H1 (cell line): ENCODE measurements around the gene NFKBIE. TPM values are rescaled to one million over a fixed set of nuclear protein-coding genes. Genes with fewer than 3 reads are reported as not detected.
A peak's percentile ranks its signal among the peaks of the same experiment; 100 is the strongest.

Experiments used
- ASH2L ChIP-seq: fragments of 200-600, 300-600 bp; sonication (generic); IDR thresholded peaks from one replicate; pipeline ENCODE4 v1.7.1; 2017; ENCODE audit warnings: low read length
- BACH1 ChIP-seq: IDR thresholded peaks from 2 replicates; pipeline ENCODE4 v1.6.1; 2012; ENCODE audit warnings: low read length, improper control_type of control experiment
- BRCA1 ChIP-seq: IDR thresholded peaks from 2 replicates; pipeline ENCODE4 v1.6.1; 2012; ENCODE audit warnings: low read depth, low read length, improper control_type of control experiment
- CREB1 ChIP-seq: IDR thresholded peaks from 2 replicates; pipeline ENCODE4 v1.6.1; 2012; ENCODE audit warnings: inconsistent platforms
- EGR1 ChIP-seq: IDR thresholded peaks from 2 replicates; pipeline ENCODE4 v1.6.1; 2011; ENCODE audit warnings: low read depth, low read length, borderline replicate concordance
- GABPA ChIP-seq: IDR thresholded peaks from 2 replicates; pipeline ENCODE4 v1.6.1; 2011; ENCODE audit warnings: mild to moderate bottlenecking, low read length, moderate library complexity, borderline replicate concordance; ENCODE audit not compliant: insufficient read depth
- HDAC2 ChIP-seq, 2 experiments: fragments of 300-600 bp in 1 of 2; sonication (generic) in 1 of 2; IDR thresholded peaks; 2 replicates each; pipeline ENCODE4 v1.6.1; 2011 to 2012; ENCODE audit warnings: low read depth in 2 of 2, low read length in 2 of 2, mild to moderate bottlenecking in 2 of 2, moderate library complexity in 2 of 2, borderline replicate concordance in 1 of 2, inconsistent platforms in 1 of 2
- MAX ChIP-seq: IDR thresholded peaks from 2 replicates; pipeline ENCODE4 v1.6.1; 2012; ENCODE audit warnings: inconsistent platforms
- RAD21 ChIP-seq, 2 experiments: IDR thresholded peaks in 1 of 2; conservative IDR thresholded peaks in 1 of 2; 2 replicates each; pipeline ENCODE4 v1.6.1; 2011; ENCODE audit warnings: low read depth in 2 of 2, low read length in 2 of 2, improper control_type of control experiment in 1 of 2, inconsistent platforms in 1 of 2, mild to moderate bottlenecking in 1 of 2, moderate library complexity in 1 of 2
- SIN3A ChIP-seq, 2 experiments: IDR thresholded peaks in 1 of 2; conservative IDR thresholded peaks in 1 of 2; 2 replicates each; pipeline ENCODE4 v1.6.1; 2011 to 2012; ENCODE audit warnings: low read length in 2 of 2, improper control_type of control experiment in 1 of 2, low read depth in 1 of 2, mild to moderate bottlenecking in 1 of 2
- SIRT6 ChIP-seq: IDR thresholded peaks from one replicate; pipeline ENCODE4 v1.7.1; 2012; ENCODE audit warnings: low read length, inconsistent platforms
- SIX5 ChIP-seq: IDR thresholded peaks from 2 replicates; pipeline ENCODE4 v1.6.1; 2011; ENCODE audit warnings: mild to moderate bottlenecking, low read depth, low read length
- SRF ChIP-seq: IDR thresholded peaks from 2 replicates; pipeline ENCODE4 v1.6.1; 2011; ENCODE audit warnings: mild to moderate bottlenecking, low read depth, low read length, moderate library complexity
- YY1 ChIP-seq: IDR thresholded peaks from 2 replicates; pipeline ENCODE4 v1.6.1; 2011; ENCODE audit warnings: low read depth, mild to moderate bottlenecking, low read length
- ZNF274 ChIP-seq: IDR thresholded peaks from 2 replicates; pipeline ENCODE4 v1.7.0; 2012; ENCODE audit warnings: low read length, borderline replicate concordance; ENCODE audit errors: extremely low read depth
- polyA plus RNA-seq, 7 experiments: library from polyadenylated mRNA; depleted of rRNA in 3 of 7; stranded (reverse) in 5 of 7; unstranded in 2 of 7; fragments of >200 nt in 5 of 7; fragments of 200-250 nt in 2 of 7; gene quantifications; 1 replicate in 5 of 7; 2 replicates in 1 of 7; 4 replicates in 1 of 7; pipeline versions ENCODE4 v1.2.1 to v1.2.3, GENCODE V29; 2011 to 2013; ENCODE audit warnings: missing spikeins in 2 of 7, mixed read lengths in 2 of 7
- total RNA-seq: library from RNA; stranded (reverse); fragmentation: NEBNext Ultra II Directional; extraction: Animal tissue kit (Norgen Biotek cat#: 25700); gene quantifications from 2 replicates; pipeline ENCODE4 v1.2.1, GENCODE V29; 2021
- TF ChIP-seq, protein P1 (sequence below): IDR thresholded peaks from 2 replicates; pipeline ENCODE4 v1.6.1; 2012; ENCODE audit warnings: inconsistent platforms
- TF ChIP-seq, protein P2 (sequence below): IDR thresholded peaks from 2 replicates; pipeline ENCODE4 v1.6.1; 2011; ENCODE audit warnings: low read length, improper control_type of control experiment

NFKBIE gene
- total and polyA plus RNA-seq, 2 of the 8 experiments (the other 6 are each of a cell fraction or from before 2014, with no cell fraction given) = 13.5 to 19.2 TPM

GRCh38 chr6:44247338-44248302 lies 17.7 kb downstream of the NFKBIE start (continued):
- TF ChIP-seq, protein P1, sequence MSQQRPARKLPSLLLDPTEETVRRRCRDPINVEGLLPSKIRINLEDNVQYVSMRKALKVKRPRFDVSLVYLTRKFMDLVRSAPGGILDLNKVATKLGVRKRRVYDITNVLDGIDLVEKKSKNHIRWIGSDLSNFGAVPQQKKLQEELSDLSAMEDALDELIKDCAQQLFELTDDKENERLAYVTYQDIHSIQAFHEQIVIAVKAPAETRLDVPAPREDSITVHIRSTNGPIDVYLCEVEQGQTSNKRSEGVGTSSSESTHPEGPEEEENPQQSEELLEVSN = peak; percentile 12; the same call in 1 of the 2 replicates
- TF ChIP-seq HDAC2 (IDR thresholded peaks at IDR 0.05; ENCODE audit: borderline replicate concordance in 1 of 2, low read depth in 2 of 2, low read length in 2 of 2) (peak in 1 of 2 experiments; percentile 80; a peak in 1 of 4 replicates), ZNF274 (no peak), BRCA1 (no peak), ASH2L (peak; percentile 38), SIN3A (conservative IDR thresholded peaks at IDR 0.05 in 1 of 2, IDR thresholded peaks at IDR 0.05 in 1 of 2; ENCODE audit: low read depth in 1 of 2, low read length in 2 of 2) (0 out of 4 replicates have a peak, but pooled peaks have one; percentile 32 to 73), YY1 (peak; percentile 69; the same call in 1 of the 2 replicates), MAX (peak; percentile 89), CREB1 (peak; percentile 47; the same call in 1 of the 2 replicates), SIRT6 (peak; percentile 47), RAD21 (IDR thresholded peaks at IDR 0.05 in 1 of 2, conservative IDR thresholded peaks at IDR 0.05 in 1 of 2; ENCODE audit: low read depth in 2 of 2, low read length in 2 of 2) (no peak), SIX5 (no peak), EGR1 (no peak), GABPA (no peak), SRF (no peak), BACH1 (peak; percentile 44; the same call in 1 of the 2 replicates)
- TF ChIP-seq, protein P2, sequence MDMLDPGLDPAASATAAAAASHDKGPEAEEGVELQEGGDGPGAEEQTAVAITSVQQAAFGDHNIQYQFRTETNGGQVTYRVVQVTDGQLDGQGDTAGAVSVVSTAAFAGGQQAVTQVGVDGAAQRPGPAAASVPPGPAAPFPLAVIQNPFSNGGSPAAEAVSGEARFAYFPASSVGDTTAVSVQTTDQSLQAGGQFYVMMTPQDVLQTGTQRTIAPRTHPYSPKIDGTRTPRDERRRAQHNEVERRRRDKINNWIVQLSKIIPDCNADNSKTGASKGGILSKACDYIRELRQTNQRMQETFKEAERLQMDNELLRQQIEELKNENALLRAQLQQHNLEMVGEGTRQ = 0 out of 2 replicates have a peak, but pooled peaks have one; percentile 1
